OCI-M1 (cell line): Measurements from ENCODE around the gene TAF11L13.

Source experiments
- DNase-seq: peaks from one replicate; lab custom pipeline; 2025; lab: John Stamatoyannopoulos, UW

TAF11L13 gene

DNA sequence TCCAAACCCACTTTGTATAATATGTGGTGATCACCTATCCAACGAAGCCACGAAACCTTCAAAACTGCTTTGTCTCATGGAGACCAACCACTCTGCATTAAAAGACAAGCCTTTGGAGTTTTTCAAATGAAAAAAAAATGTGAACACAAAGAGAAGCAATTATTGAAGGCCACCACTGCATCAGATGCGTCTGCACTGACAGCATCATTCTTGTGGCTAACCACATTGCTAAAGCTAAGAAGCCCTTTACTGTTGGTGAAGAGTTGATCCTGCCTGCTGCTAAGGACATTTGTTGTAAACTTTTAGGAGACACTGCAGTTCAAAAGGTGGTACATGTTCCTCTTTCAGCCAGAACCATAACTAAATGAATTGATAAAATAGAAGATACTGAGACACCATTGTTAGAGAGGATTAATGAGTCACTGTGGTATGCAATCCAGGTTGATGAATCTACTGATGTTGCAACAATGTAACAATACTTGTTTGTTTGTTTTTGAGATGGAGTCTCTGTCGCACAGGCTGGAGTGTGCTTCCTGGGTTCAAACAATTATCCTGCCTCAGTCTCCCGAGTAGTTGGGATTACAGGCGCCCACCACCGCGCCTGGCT is 47.8 kb downstream of the TAF11L13 start:
- no peak for DNase-seq

DNA sequence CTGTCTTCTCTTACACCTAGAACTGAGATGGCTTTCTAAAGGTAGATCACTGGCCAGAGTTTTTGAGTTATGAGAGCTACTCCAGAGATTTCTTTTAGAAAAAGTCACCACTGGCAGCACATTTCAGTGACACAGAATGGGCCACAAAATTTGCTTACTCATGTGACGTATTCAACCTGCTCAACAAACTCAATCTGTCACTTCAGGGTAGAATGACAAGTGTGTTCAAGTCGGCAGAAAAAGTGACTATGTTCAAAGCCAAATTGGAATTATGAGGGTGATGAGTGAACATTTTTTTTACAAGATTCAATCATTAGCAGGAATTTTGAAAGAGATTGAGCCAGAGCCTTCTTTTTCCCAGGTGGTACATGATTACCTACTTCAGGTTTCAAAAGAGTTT is 48.8 kb downstream of the TAF11L13 start:
- no peak for DNase-seq
